ELR (cell line): Measurements from ENCODE around the gene STX12.

Experiments used
- DNase-seq: peaks from one replicate; pipeline ENCODE4 v3.0.0-alpha.2; 2015; ENCODE audit warnings: low read depth

The STX12 gene

GRCh38 chr1:27772932-27773825 lies at the start of gene STX12:
Gene STX12, plus strand, starts transcription at chr1:27773219. Its CDS starts 89 bp downstream, at chr1:27773308.
- peak; percentile 99 for DNase-seq

GRCh38 chr1:27724961-27725373 lies 48.1 kb upstream of the STX12 start:
- DNase-seq: no peak

- peak; percentile 98 for DNase-seq
Observed at GRCh38 chr1:27725374-27726172, 47.4 kb upstream of the STX12 start, which contains the start of gene FAM76A. Gene FAM76A, plus strand, starts transcription at chr1:27725961. Its CDS starts 120 bp downstream, at chr1:27726081.

GRCh38 chr1:27726173-27727044 lies 46.6 kb upstream of the STX12 start:
- peak; percentile 59 for DNase-seq

- peak; percentile 55 for DNase-seq
Observed at GRCh38 chr1:27727126-27727525, 45.9 kb upstream of the STX12 start.

GRCh38 chr1:27736252-27736651 lies 36.8 kb upstream of the STX12 start:
- no peak for DNase-seq

GRCh38 chr1:27741121-27741520 lies 31.9 kb upstream of the STX12 start:
- no peak for DNase-seq

GRCh38 chr1:27744556-27744955 lies 28.5 kb upstream of the STX12 start:
- no peak for DNase-seq

- DNase-seq: no peak
Observed at GRCh38 chr1:27745466-27745865, 27.6 kb upstream of the STX12 start.

GRCh38 chr1:27752360-27752759 lies 20.7 kb upstream of the STX12 start:
- DNase-seq: no peak

- no peak for DNase-seq
Observed at GRCh38 chr1:27755286-27755685, 17.7 kb upstream of the STX12 start.

GRCh38 chr1:27755865-27756264 lies 17.2 kb upstream of the STX12 start:
- DNase-seq: no peak

GRCh38 chr1:27759236-27759635 lies 13.8 kb upstream of the STX12 start:
- no peak for DNase-seq

- peak; percentile 2 for DNase-seq
Observed at GRCh38 chr1:27760426-27760825, 12.6 kb upstream of the STX12 start.

GRCh38 chr1:27762033-27762432 lies 11.0 kb upstream of the STX12 start:
- DNase-seq: no peak

- DNase-seq: no peak
Observed at GRCh38 chr1:27763358-27763757, 9.7 kb upstream of the STX12 start.

- DNase-seq: no peak
Observed at GRCh38 chr1:27770293-27770830, 2.7 kb upstream of the STX12 start.

- peak; percentile 3 for DNase-seq
Observed at GRCh38 chr1:27772036-27772931, 735 bp upstream of the STX12 start.

- DNase-seq: peak; percentile 27
Observed at GRCh38 chr1:27773826-27774445, 917 bp downstream of the STX12 start.

GRCh38 chr1:27774654-27775053 lies 1.6 kb downstream of the STX12 start:
- no peak for DNase-seq
